NCI-H2171 treated with DMSO at 0.1 percent for 48 hours (cell line): Measurements from ENCODE around the gene SLC39A12.
A peak's percentile ranks its signal among the peaks of the same experiment; 100 is the strongest.

Source experiments
- DNase-seq: peaks from one replicate; lab custom pipeline; 2025; lab: John Stamatoyannopoulos, UW

The SLC39A12 gene

GRCh38 chr10:17963431-17963830 lies 11.7 kb downstream of the SLC39A12 start:
- no peak for DNase-seq

- DNase-seq = no peak
Measured at GRCh38 chr10:17965649-17966235, 14.0 kb downstream of the SLC39A12 start.

- DNase-seq = no peak
Measured at GRCh38 chr10:17974505-17974904, 22.8 kb downstream of the SLC39A12 start.

GRCh38 chr10:17980846-17981565 lies 29.3 kb downstream of the SLC39A12 start:
- DNase-seq = no peak

DNA sequence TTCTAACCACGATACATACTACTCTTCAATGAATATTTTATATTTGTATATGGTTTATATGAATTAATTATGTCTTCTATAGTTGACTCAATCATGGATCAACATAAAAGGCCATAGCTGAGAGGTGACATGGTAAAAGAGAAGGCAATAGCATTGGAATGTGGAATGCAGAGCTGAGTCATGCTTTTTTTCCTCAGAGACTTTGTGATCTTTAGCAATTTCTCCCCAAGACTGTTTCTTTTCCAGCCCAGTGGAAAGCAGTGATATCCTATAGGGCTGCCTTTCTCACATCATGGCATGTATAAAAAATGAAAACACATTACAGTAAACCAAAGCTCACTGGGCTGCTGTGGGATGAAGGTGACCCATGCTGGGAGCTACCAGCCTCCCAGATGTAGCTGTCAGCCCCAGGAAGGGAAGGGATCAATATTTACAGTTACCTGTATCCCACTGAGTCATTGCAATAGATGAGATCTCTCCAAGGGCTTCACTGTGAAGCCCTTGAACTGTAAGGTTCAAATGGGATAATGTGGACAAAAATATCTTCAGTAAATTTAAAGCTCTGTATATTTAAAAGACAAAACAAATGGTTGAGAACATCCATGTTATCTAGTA lies 30.2 kb downstream of the SLC39A12 start:
- DNase-seq = no peak

- DNase-seq = no peak
Measured at GRCh38 chr10:17984056-17984455, 32.3 kb downstream of the SLC39A12 start.

DNA sequence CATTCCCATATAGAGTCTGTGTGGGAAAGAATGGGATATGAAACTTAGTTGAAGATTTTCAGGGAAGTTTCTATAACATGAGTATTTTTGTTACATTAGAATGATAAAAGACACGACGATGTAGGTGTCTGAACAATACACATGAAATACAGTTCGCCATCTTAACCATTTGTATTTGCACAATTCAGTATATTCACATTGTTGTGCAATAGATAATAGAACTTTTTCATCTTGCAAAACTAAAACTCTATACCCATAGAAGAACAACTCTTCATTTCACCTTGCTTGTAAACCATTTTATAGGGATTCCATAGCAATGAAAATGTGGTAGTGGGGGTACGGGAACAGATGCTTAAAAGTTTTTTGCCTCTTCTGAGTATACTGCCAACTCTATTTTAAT lies 32.8 kb downstream of the SLC39A12 start:
- DNase-seq = no peak

GRCh38 chr10:17989908-17990767 lies 38.4 kb downstream of the SLC39A12 start:
- DNase-seq = no peak

- no peak for DNase-seq
Measured at GRCh38 chr10:17992266-17992665, 40.5 kb downstream of the SLC39A12 start.

GRCh38 chr10:17993361-17993760 lies 41.6 kb downstream of the SLC39A12 start:
- no peak for DNase-seq

DNA sequence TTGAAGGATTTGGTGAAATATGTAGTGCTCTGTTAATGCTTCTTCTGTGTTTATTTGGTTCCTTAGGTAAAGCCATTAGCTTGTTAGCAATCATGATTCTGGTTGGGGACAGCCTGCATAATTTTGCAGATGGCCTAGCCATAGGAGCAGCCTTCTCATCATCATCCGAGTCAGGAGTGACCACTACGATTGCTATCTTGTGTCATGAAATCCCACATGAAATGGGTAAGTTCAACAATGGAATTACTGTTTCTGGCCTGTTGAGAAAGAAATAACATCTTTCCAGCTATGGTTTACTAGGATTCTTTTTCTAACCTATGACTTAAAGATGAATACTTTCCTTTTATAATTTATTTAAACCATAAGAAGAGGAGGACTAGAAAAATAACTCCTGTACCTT lies 48.9 kb downstream of the SLC39A12 start:
- DNase-seq = no peak

GRCh38 chr10:18005445-18005780 lies 53.7 kb downstream of the SLC39A12 start:
- no peak for DNase-seq

DNA sequence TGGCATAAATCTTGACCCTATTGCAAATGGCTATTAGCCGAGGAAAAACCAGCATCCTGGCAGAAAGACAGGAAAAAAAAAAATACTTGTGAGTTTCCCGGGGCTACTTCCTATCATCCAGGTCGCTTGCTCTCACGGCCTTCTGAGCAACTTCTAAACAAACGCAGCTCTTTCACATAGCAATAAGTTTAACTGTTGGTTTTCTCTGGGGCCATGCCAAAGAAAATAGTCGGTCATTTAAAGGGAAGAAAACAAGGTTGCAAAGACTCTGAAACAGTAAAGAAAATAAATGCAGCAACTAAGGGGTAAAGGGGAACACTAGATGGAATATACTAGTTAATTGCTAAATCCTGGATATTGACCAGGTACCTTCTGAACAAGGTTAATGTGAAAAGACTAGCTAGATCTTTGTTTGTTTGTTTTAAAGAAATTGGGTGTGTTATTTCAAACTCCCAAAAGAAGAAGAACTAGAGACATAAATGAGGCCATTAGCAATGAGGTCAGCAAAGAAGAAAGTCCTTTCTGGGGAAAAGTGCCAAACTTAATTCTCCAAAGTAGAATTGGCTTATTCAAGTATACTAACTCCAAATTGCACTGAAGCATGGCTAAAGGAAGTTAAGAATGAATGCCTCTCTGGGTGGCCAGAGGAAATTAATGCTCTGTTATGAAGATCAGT lies 54.2 kb downstream of the SLC39A12 start:
- no peak for DNase-seq

DNA sequence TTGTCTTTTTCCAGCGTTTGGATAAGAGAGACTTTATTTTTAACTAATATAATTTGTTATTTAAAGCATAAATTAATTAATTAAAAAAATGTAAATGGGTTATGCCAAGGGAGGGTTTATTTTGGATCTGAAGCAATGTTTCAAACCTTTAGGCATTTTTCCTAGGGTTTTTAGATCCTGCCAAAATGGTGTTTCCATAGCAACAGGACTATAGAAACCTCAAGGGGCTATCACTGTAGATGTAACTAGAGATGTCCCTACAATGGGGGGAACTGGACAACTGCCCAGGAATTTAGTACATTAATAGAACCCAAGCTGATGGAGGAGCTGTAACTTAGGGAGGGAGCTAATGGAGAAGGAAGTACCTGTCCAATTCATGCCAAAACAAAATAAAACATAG lies 57.3 kb downstream of the SLC39A12 start:
- DNase-seq = no peak

GRCh38 chr10:18010050-18010449 lies 58.3 kb downstream of the SLC39A12 start:
- no peak for DNase-seq

GRCh38 chr10:18020523-18020922 lies 68.8 kb downstream of the SLC39A12 start:
- DNase-seq = no peak

DNA sequence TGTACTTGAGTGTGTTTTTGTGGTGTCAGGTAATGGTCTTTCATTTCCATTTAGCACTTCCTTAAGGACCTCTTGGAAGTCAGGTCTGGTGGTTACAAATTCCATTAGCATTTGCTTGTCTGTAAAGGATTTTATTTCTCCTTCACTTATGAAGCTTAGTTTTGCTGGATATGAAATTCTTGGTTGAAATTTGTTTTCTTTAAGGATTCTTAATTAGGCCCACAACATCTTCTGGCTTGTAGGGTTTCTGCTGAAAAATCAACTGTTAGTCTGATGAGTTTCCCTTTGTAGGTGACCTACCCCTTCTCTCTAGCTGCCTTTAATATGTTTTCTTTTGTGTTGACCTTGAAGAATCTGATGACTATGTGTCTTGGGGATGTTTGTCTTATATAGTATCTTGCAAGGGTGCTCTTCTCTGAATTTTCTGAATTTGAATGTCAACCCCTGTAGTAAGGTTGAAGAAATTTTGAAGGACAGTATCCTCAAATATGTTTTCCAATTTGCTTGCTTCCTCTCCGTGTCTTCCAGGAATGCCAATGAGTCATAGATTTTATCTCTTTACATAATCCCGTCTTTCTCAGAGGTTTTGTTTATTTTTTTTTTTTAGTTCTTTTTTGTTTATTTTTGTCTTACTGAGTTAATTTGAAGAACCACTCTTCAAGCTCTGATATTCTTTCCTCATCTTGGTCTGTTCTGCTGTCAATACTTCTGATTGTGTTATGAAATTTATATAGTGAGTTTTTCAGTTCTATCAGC lies 70.2 kb downstream of the SLC39A12 start:
- no peak for DNase-seq

- DNase-seq = no peak
Measured at GRCh38 chr10:18043148-18044006, 91.7 kb downstream of the SLC39A12 start.

DNA sequence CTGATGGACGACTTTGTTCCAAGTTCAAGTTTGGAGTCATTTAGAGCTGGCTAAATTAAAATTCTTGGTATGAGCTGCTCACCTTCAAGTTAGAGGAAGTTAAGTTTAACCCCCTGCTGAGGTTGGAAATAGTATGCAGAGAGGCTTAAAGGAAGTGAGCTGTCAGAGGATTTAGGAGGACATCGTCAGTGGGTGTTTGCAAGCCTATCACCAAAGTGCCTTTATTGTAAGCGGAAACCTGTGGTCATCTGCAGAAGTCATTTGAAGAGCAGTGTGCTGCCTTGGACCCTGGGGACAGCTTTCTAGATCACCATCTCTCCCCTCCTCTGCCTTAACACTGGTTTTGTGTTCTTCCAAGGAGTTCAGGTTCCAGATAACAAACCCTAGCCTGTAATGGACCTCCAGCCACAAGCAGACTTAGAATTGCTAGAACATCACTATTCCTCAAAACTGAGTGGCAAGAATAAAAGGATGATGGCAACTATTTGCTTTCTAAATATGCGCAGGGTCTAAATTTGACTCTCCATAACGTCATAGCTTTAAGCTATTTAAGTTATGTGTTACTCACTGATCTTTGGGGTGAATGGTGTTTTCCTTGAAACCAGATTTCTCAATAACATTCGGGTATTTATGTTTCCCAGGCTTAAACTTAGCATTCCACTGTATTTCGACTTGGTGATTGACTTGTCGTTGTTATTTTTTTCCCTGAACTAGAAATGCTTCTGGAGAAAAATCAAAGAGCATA lies 93.4 kb downstream of the SLC39A12 start:
- no peak for DNase-seq

- peak; percentile 5 for DNase-seq
Measured at GRCh38 chr10:18056583-18056982, 104.9 kb downstream of the SLC39A12 start.
